ENCODE data around the gene HOXA6.

Gene HOXA6

DNA sequence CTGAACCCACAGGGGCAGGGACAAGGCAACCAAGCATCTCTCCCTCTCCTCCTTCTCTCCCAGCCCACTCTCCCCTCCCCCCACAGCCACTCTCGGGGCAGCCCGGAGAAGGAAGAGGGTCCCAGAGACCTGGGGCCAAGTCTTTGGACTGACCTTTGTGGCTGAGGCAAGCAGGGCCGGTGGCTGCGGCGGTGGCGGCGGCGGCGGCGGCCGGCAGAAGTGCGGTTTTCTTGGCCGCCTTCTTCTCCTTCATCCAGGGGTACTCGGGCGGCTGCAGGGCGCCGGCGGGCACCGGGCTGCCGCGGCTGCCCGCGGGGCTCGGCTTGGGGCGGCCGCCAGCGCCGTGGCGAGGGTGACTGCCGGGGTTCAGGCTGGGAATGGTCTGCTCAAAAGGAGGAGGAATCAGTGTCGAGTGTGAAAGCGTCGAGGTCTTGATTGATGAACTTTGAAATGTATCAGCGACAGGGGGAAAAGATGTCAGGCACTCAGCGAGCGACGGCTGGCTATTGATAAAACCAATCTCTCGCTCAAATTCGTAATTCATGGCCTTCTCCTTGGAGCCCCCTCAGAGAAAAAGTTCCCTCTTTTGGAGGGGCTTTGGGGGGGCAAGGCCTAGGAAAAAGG lies 45.5 kb downstream of the HOXA6 start:
- in situ Hi-C loops (cut with MboI; ENCODE audit: low sequenced_read_pairs) = no loop called here

DNA sequence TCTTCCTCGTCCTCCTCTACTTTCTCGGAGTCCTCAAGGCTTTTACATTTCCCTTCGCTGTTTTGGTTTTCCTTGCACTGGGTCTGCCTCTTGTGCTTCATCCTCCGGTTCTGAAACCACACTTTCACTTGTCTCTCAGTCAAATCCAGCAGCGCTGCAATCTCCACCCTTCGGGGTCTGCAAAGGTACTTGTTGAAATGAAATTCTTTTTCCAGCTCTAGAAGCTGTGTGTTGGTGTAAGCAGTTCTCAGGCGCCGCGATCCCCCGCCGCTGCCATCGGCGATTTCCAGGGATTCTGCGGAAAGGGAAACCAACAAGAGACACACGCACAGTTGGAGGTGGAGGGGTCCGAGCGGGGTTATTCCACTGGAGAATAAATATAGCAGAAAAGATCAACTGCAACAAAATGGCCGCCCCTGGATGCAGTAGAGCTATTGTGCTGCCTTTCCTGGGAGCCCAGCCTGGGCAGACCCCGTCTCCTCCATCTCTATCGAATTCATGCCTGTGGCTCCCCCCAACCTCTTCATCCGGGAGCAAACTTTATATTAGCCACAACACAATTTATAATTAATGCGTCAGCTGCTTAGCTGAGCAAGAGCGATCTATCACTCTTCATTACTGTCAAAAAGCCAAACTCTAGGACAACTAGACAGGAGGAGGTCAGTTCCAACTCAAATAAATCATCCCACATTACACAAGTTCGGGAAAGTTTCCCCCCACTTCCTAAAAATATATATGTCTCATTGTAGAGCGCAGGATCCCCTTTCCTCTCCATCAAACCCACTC lies 46.2 kb downstream of the HOXA6 start:
- in situ Hi-C loops (cut with MboI; ENCODE audit: low sequenced_read_pairs) = no loop called here

DNA sequence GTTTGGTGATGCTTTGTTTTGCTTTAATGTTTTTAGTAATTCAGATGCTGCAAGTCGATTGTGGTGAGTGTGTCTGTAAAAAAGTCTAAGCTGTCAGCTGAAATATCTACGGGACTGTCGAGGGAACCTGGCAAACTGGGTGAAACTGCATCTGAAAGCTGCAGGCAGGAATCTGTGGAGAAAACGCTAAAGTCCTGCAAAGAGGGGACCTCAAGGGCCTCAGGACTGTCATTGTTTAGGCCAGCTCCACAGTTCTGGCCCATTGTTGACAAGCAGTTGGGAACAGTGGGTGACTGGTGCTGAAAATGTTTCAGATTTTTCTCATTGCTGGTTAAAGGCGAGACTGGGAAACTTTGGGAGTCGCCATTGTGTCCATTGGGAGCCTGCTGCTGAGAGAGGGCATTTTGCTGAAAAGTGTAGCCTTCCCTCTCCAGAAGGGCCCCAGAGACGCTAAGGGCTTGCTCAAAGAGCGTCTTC lies 46.8 kb downstream of the HOXA6 start:
- in situ Hi-C loops (cut with MboI; ENCODE audit: low sequenced_read_pairs) = no loop called here

DNA sequence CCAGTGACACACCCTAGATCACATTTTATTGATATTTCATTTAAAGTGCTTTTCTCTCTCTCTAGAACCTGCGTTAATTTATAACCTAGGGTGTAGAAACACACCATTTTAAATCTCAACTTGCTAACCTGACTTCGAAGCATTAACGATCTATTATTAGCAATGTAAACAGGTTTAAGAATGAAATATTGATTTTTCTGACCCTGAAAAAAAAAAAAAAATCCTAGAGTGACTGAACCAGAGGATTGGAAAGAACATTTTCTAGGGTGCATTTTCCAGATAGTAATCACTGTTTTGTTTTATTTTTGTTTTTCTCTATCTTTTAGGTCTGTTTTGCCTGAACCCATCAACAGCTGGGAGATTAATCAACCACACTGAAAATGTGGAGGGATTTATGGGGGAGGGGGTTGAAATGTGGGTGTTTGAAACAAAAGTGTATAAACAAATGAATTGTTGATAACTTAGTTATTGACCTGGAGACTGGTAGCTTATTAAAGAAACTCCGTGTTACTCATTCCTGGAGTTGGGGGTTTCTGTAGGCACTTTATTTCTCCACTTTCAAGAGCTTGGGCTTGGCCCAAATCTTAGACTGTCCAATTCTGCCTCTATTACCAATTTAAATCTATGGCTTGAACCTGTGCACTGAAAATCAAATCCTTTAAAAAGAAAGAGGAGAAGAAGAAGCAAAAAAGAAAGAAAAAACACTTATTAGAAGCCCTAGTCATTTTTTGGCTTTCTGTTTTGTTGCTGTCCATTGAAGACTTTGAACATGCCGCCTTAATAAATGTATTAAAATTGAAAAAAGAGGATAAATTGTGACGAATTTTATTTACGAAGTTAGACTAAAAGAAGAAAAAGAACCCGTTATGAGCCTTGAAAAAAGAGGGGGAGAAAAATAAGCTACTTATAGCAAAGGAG lies 47.9 kb downstream of the HOXA6 start:
- in situ Hi-C loops (cut with MboI; ENCODE audit: low sequenced_read_pairs) = no loop called here

GRCh38 chr7:27098578-27099451 lies 48.8 kb downstream of the HOXA6 start:
- in situ Hi-C loops (cut with MboI; ENCODE audit: low sequenced_read_pairs) = no loop called here

DNA sequence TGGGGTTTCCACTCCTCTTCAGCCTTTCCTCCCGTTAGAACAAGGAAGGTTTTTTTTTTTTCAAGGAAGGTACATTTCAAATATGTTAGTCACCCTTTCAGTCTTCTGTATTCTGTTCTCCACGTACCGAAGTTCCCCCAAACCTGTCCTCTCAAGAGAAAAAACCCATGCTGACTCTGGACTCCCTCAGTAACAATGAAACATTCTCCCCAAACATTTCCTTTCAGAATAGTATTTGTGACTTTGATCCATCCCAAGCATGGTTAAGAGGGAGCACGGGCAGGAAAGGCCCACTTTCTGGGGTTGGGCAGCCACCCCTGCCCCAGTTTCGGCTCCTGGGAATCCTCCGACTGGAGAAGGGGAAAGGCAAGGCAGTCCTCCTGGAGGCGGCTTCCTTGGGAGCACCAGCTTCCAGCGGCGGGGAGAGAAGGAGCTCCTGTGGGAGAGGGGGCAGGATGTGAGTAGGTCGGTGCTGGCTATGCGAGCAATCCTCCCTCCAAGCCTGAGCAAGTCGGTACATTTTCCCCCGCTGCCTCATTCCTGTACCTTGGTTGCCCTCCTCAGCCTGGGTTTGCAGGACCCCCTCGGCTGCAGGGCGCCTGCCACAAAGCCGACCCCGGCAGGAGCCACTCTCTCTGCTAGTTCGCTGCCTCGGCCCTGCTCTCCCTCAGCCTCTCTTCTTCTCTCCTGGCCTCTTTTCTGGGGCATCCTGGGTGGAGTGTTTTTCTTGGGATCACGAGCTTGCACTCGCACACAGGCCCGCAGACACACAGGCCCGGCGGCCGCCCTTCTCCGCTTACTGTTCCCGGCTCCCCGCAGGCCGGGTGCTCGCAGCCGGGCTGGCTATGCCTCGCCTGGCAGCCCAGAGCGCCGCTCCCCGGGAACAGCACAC lies 49.6 kb downstream of the HOXA6 start:
- in situ Hi-C loops (cut with MboI; ENCODE audit: low sequenced_read_pairs) = no loop called here

- in situ Hi-C loops (cut with MboI; ENCODE audit: low sequenced_read_pairs) = no loop called here
Measured at GRCh38 chr7:27096768-27097514, 50.6 kb downstream of the HOXA6 start.

DNA sequence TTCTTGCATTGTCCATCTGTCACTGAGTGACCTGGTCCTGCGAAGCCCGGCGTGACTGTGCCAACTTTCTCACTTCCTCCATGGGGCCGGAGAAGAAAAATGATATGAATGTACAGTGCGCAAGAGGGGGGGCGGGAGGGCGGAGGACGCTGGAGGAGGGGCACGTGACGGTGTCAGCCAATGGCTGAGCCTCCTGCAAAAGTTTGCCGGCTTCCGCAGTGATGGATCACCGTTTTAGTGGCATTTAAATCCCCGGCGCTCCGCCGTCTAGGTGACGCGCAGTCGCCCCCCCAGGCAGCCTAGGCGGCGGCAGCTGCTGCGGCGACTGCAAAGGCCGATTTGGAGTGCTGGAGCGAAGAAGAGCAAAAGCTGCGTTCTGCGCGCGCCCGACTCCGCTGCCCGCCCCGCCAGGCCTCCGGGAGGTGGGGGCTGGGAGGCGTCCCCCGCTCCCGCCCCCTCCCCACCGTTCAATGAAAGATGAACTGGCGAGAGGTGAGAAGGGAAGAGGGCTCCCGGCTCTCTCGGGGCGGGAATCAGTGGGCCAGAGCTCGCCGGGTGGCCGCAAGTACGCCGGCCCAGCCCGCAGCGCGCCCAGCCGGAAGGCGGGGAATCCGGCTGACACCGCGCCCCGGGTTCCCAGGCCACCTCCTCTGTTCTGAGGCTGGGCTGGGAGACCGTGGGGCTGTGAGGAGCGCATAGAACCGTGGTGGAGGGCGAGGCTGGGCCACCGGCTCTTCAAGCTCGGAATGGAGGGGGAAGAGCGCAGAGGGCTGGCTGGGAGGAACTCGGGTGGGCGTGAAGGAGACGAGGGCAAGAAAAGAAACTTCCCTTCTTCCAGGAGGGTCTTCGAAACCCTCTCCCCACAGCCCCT lies 51.4 kb downstream of the HOXA6 start, which contains the start of gene HOXA1:
Gene HOXA1, minus strand, starts transcription at position 104 of the 871 bp plus-strand sequence. Its CDS starts 88 bp downstream, at position 16.
- in situ Hi-C loops (cut with MboI; ENCODE audit: low sequenced_read_pairs) = no loop called here
